Type B pancreatic cell (in vitro differentiated cells): ENCODE results near the gene MBOAT2. TPM values are rescaled to one million over a fixed set of nuclear protein-coding genes. Genes with fewer than 3 reads are reported as not detected.
A peak's percentile ranks its signal among the peaks of the same experiment; 100 is the strongest.

ENCODE experiments used
- DNase-seq: peaks from one replicate; pipeline ENCODE4 v3.0.0; 2021; ENCODE audit warnings: mixed read lengths; ENCODE audit not compliant: unreplicated experiment; ENCODE audit errors: extremely low spot score
- H3K27ac Mint-ChIP-seq: 2 replicates; pipeline ENCODE4 v1.8.0; 2021; ENCODE audit warnings: mild to moderate bottlenecking, mixed read lengths
- H3K27me3 Mint-ChIP-seq: 2 replicates; pipeline ENCODE4 v1.8.0; 2021; ENCODE audit warnings: mixed read lengths
- H3K36me3 Mint-ChIP-seq: 2 replicates; pipeline ENCODE4 v1.8.0; 2021; ENCODE audit warnings: mixed read lengths
- H3K4me1 Mint-ChIP-seq: one replicate; pipeline ENCODE4 v1.8.0; 2021; ENCODE audit warnings: mixed read lengths; ENCODE audit not compliant: unreplicated experiment
- H3K4me3 Mint-ChIP-seq: 2 replicates; pipeline ENCODE4 v1.8.0; 2021; ENCODE audit warnings: mild to moderate bottlenecking, mixed read lengths
- H3K9me3 Mint-ChIP-seq: 2 replicates; pipeline ENCODE4 v1.8.0; 2021; ENCODE audit warnings: mixed read lengths
- total RNA-seq: library from RNA; stranded (reverse); gene quantifications from 2 replicates; pipeline ENCODE4 v1.2.1, GENCODE V29; 2021; ENCODE audit warnings: low replicate concordance
- TF ChIP-seq, protein P1 (sequence below): fragments of 200-600 bp; sonication (generic); conservative IDR thresholded peaks from 2 replicates; pipeline ENCODE4 v1.5.0; 2021; ENCODE audit warnings: antibody characterized with exemption, mild to moderate bottlenecking

Gene MBOAT2
- total RNA-seq, 1 donor from 2014 or later: 60.8 TPM

GRCh38 chr2:8953525-8953924 lies 50.0 kb downstream of the MBOAT2 start:
- H3K27ac Mint-ChIP-seq: no peak overlapping the region
- no peaks in the 10 kb centered on the region for H3K27me3 Mint-ChIP-seq
- no peaks in the 10 kb centered on the region for H3K4me1 Mint-ChIP-seq
- peaks cover 22% of the 10 kb centered on the region for H3K9me3 Mint-ChIP-seq
- no peak for DNase-seq
- H3K4me3 Mint-ChIP-seq: no peak overlapping the region
- peaks cover 40% of the 10 kb centered on the region for H3K36me3 Mint-ChIP-seq
- TF ChIP-seq, protein P1, sequence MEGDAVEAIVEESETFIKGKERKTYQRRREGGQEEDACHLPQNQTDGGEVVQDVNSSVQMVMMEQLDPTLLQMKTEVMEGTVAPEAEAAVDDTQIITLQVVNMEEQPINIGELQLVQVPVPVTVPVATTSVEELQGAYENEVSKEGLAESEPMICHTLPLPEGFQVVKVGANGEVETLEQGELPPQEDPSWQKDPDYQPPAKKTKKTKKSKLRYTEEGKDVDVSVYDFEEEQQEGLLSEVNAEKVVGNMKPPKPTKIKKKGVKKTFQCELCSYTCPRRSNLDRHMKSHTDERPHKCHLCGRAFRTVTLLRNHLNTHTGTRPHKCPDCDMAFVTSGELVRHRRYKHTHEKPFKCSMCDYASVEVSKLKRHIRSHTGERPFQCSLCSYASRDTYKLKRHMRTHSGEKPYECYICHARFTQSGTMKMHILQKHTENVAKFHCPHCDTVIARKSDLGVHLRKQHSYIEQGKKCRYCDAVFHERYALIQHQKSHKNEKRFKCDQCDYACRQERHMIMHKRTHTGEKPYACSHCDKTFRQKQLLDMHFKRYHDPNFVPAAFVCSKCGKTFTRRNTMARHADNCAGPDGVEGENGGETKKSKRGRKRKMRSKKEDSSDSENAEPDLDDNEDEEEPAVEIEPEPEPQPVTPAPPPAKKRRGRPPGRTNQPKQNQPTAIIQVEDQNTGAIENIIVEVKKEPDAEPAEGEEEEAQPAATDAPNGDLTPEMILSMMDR: no peak

GRCh38 chr2:8939486-8940114 lies 63.9 kb downstream of the MBOAT2 start:
- H3K36me3 Mint-ChIP-seq: peaks cover 33% of the 10 kb centered on the region
- no peaks in the 10 kb centered on the region for H3K27me3 Mint-ChIP-seq
- no peak for DNase-seq
- TF ChIP-seq, protein P1: no peak
- H3K4me1 Mint-ChIP-seq: peaks cover 6% of the 10 kb centered on the region
- H3K27ac Mint-ChIP-seq: peak overlapping the region; percentile 14
- H3K4me3 Mint-ChIP-seq: no peak overlapping the region
- no peaks in the 10 kb centered on the region for H3K9me3 Mint-ChIP-seq

DNA sequence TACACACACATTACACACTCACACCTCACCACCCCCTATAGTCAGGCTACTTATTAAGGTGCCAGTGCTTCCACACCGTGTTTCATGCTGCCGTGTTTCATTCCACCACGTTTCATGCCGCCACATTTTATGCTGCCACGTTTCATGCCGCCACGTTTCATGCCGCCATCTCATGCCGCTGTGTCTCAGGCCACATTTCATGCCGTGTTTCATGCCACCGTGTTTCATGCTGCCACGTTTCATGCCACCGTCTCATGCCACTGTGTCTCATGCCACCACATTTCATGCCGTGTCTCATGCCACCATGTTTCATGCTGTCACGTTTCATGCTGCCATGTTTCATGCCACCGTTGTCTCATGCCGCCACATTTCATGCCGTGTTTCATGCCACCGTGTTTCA lies 65.1 kb downstream of the MBOAT2 start:
- Mint-ChIP-seq H3K4me1 (peaks cover 6% of the 10 kb centered on the region), H3K27ac (no peak overlapping the region), H3K27me3 (no peaks in the 10 kb centered on the region), H3K9me3 (no peaks in the 10 kb centered on the region), H3K36me3 (peaks cover 38% of the 10 kb centered on the region), H3K4me3 (no peak overlapping the region)
- DNase-seq: no peak
- TF ChIP-seq, protein P1: no peak

GRCh38 chr2:8935982-8936381 lies 67.5 kb downstream of the MBOAT2 start:
- H3K27ac Mint-ChIP-seq: no peak overlapping the region
- peaks cover 9% of the 10 kb centered on the region for H3K9me3 Mint-ChIP-seq
- no peaks in the 10 kb centered on the region for H3K27me3 Mint-ChIP-seq
- H3K36me3 Mint-ChIP-seq: peaks cover 44% of the 10 kb centered on the region
- TF ChIP-seq, protein P1: no peak
- H3K4me3 Mint-ChIP-seq: no peak overlapping the region
- H3K4me1 Mint-ChIP-seq: peaks cover 6% of the 10 kb centered on the region
- no peak for DNase-seq

GRCh38 chr2:8934338-8934737 lies 69.1 kb downstream of the MBOAT2 start:
- peaks cover 46% of the 10 kb centered on the region for H3K36me3 Mint-ChIP-seq
- peaks cover 11% of the 10 kb centered on the region for H3K9me3 Mint-ChIP-seq
- no peaks in the 10 kb centered on the region for H3K27me3 Mint-ChIP-seq
- DNase-seq: no peak
- no peak overlapping the region for H3K4me3 Mint-ChIP-seq
- TF ChIP-seq, protein P1: no peak
- no peak overlapping the region for H3K27ac Mint-ChIP-seq
- H3K4me1 Mint-ChIP-seq: no peaks in the 10 kb centered on the region
